Keratinocyte (primary cell): ENCODE results near the gene UTP11.

Experiments used
- EZH2 ChIP-seq: IDR thresholded peaks from one replicate; pipeline ENCODE4 v1.6.1; 2012; ENCODE audit warnings: inconsistent platforms, mild to moderate bottlenecking, low read length, moderate library complexity
- TF ChIP-seq, protein P1 (sequence below), 3 experiments: IDR thresholded peaks in 1 of 3; conservative IDR thresholded peaks in 1 of 3; optimal IDR thresholded peaks in 1 of 3; 2 replicates in 2 of 3; 3 replicates in 1 of 3; pipeline versions ENCODE3 to v1.5.1; 2011; ENCODE audit warnings: low read length in 3 of 3, mild to moderate bottlenecking in 3 of 3, moderate library complexity in 2 of 3, control low read depth in 1 of 3, inconsistent platforms in 1 of 3; ENCODE audit not compliant: insufficient read depth in 2 of 3; ENCODE audit errors: extremely low read depth in 1 of 3

DNA sequence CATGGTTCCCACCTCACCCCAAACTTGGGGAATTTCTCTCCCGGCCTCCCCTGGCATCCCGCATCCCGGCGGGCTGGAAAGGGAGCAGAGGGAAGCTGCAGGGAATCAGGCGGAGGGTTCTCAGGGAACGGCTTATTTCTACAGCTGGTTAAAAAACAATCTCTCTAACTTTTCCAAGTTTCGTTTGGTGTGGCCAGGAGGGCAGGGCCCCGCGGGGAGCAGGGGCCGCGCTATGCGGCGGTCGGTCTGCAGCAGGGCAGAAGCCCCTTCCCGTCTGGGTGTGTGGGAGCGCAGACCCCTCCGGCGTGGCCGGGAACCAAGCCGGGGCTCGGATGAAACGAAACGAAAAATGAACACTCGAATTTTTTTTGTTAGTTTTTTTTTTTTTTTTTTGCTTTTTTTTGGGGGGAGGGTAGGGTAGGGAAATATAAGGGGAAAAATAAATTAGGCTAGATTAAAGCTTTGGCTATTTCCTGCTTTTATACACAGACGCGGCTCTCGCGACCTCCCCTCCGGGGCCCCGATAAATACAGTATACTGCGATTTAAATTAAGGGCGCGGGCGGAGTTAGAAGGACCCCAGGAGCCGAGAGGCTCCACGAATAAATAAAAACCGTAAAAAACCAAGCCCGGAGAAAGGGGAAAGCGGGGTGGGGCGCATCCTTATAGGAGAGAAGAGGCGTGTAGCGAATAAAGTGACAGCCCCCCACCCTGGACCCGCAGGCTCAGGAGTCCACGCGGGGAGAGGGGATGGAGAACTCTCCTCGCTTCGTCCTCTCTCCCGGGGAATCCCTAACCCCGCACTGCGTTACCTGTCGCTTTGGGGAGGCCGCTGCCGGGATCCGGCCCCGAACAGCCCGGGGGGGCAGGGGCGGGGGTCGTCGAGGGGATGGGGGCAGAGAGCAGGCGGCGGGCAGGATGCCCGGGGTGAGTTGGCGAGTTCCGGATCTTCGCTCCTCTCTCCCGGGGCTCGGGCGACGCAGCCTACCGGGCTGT, 32.0 kb downstream of the UTP11 start:
- TF ChIP-seq, protein P1, sequence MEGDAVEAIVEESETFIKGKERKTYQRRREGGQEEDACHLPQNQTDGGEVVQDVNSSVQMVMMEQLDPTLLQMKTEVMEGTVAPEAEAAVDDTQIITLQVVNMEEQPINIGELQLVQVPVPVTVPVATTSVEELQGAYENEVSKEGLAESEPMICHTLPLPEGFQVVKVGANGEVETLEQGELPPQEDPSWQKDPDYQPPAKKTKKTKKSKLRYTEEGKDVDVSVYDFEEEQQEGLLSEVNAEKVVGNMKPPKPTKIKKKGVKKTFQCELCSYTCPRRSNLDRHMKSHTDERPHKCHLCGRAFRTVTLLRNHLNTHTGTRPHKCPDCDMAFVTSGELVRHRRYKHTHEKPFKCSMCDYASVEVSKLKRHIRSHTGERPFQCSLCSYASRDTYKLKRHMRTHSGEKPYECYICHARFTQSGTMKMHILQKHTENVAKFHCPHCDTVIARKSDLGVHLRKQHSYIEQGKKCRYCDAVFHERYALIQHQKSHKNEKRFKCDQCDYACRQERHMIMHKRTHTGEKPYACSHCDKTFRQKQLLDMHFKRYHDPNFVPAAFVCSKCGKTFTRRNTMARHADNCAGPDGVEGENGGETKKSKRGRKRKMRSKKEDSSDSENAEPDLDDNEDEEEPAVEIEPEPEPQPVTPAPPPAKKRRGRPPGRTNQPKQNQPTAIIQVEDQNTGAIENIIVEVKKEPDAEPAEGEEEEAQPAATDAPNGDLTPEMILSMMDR (optimal IDR thresholded peaks at IDR 0.05 in 1 of 3, IDR thresholded peaks at IDR 0.05 in 1 of 3, conservative IDR thresholded peaks at IDR 0.05 in 1 of 3; ENCODE audit: extremely low read depth in 1 of 3, insufficient read depth in 2 of 3, low read length in 3 of 3): no peak
- peak; percentile 96 for TF ChIP-seq EZH2
